Heart left ventricle (tissue), 16 donors: ENCODE data around the gene QRICH1. TPM values are rescaled to one million over a fixed set of nuclear protein-coding genes. Genes with fewer than 3 reads are reported as not detected.
"Not testable (repeated sequence)": the region's sequence is repeated elsewhere in the genome, so short reads cannot be mapped to it uniquely, and the experiment has no call there.

ENCODE experiments used
- ATAC-seq, 4 donors: fragments of 200-7000 bp; cut with Tn5 transposase; one replicate each; pipeline ENCODE4 v1.9.1; 2020 to 2022; ENCODE audit warnings: moderate library complexity in 4 of 4, mild to moderate bottlenecking in 3 of 4, moderate number of reproducible peaks in 1 of 4
- DNase-seq, 5 donors: peaks; one replicate each; pipeline ENCODE4 v3.0.0-alpha.2; 2020
- H3K27ac ChIP-seq, 12 donors: fragments of 200-600 bp; sonication (generic) in 4 of 12; one replicate each; pipeline versions ENCODE4 v1.5.0 to v1.8.0; 2016 to 2022; ENCODE audit warnings: mild to moderate bottlenecking in 2 of 12
- H3K27me3 ChIP-seq, 9 donors: fragments of 200-600 bp; sonication (generic) in 2 of 9; one replicate each; pipeline versions ENCODE4 v1.5.1 to v1.8.0; 2016 to 2022; ENCODE audit warnings: mild to moderate bottlenecking in 3 of 9
- H3K36me3 ChIP-seq, 9 donors: fragments of 200-600 bp; sonication (generic) in 2 of 9; one replicate each; pipeline versions ENCODE4 v1.5.0 to v1.8.0; 2018 to 2022; ENCODE audit warnings: mild to moderate bottlenecking in 2 of 9
- H3K4me1 ChIP-seq, 12 donors: fragments of 200-600 bp; sonication (generic) in 4 of 12; one replicate each; pipeline versions ENCODE4 v1.5.0 to v1.8.0; 2016 to 2022; ENCODE audit warnings: mild to moderate bottlenecking in 3 of 12
- H3K4me3 ChIP-seq, 12 donors: fragments of 200-600 bp; sonication (generic) in 4 of 12; one replicate each; pipeline versions ENCODE4 v1.5.0 to v1.8.0; 2017 to 2022; ENCODE audit warnings: mild to moderate bottlenecking in 9 of 12, moderate library complexity in 4 of 12
- H3K9me3 ChIP-seq, 12 donors: fragments of 200-600 bp; sonication (generic) in 4 of 12; one replicate each; pipeline versions ENCODE4 v1.5.0 to v1.8.0; 2016 to 2022; ENCODE audit warnings: mild to moderate bottlenecking in 1 of 12
- POLR2A ChIP-seq, 2 donors: fragments of 450-650 bp; IDR thresholded peaks; one replicate each; pipeline ENCODE4 v1.6.1; 2017; ENCODE audit warnings: antibody characterized with exemption in 2 of 2, mild to moderate bottlenecking in 2 of 2, moderate library complexity in 2 of 2
- WGBS, 4 donors: extraction: QIAGEN DNeasy Blood & Tissue Kit in 2 of 4; methylation state at CpG; one replicate each; pipeline versions ENCODE4 v1.1.5 to v1.1.7; 2013 to 2018; 5-methylcytosine and 5-hydroxymethylcytosine counted together
- intact Hi-C, 10 donors: fragments of 100-400 bp; cut with DNase I; formaldehyde crosslinking; loops; one replicate each; pipeline versions ENCODE4 v1.11.1 to v1.14.2; 2022
- polyA plus RNA-seq, 2 donors: library from polyadenylated mRNA; stranded (reverse); fragments of 200-250 nt; gene quantifications; one replicate each; pipeline ENCODE4 v1.2.3, GENCODE V29; 2013
- total RNA-seq, 9 donors: library from RNA; depleted of rRNA in 2 of 9; stranded (reverse); fragments of >200 nt in 2 of 9; fragmentation: NEBNext Ultra II Directional in 3 of 9; extraction: Animal tissue kit (Norgen Biotek cat#: 25700) in 3 of 9; gene quantifications; one replicate each; pipeline versions ENCODE4 v1.1.0 to v1.2.4, GENCODE V29; 2016 to 2023
- TF ChIP-seq, protein P1 (sequence below), 12 donors: fragments of 200-600 bp; sonication (generic) in 4 of 12; IDR thresholded peaks; one replicate each; pipeline versions ENCODE4 v1.5.0 to v1.8.0; 2018 to 2022; ENCODE audit warnings: antibody characterized with exemption in 12 of 12, mild to moderate bottlenecking in 5 of 12
- donor health status: ischemic (EF 13 %, LVEDD 7.1; RV severe dilation, severe dysfunction).
- donor health status: healthy with polysubstance abuse.
- donor health status: DM: no; HTN: yes; CAD: no.
- donor health status: DM: no; HTN: no; CAD: no.
- donor health status: ischemic (EF 25% LVEDD 6.9; RV normal size, moderate dysfunction).
- donor health status: ischemic (EF 25% LVEDD 5.7; RV mildly dilated, moderate dysfunction).
- donor health status: healthy.
- donor health status: DM: yes; HTN: yes; CAD: no.
- donor health status: ischemic (EF 35%, LVEDD 5.7; RV mildly dilated, moderate dysfunction).
- donor health status: nonischemic (EF 11% LVEDD 7.7; RV severe dilation, severe dysfunction).
- donor health status: DM: yes; HTN: yes; CAD: no.
- donor health status: PGD.
- donor health status: ischemic (EF 29% LVEDD 5.4; RV normal size, mild dysfunction).
- donor health status: nonischemic (EF 23%, LVEDD 6.1; RV moderate dilation, normal function).

The QRICH1 gene
- total and polyA plus RNA-seq, 11 donors: 20.0 to 91.6 (median 54.9) TPM

DNA sequence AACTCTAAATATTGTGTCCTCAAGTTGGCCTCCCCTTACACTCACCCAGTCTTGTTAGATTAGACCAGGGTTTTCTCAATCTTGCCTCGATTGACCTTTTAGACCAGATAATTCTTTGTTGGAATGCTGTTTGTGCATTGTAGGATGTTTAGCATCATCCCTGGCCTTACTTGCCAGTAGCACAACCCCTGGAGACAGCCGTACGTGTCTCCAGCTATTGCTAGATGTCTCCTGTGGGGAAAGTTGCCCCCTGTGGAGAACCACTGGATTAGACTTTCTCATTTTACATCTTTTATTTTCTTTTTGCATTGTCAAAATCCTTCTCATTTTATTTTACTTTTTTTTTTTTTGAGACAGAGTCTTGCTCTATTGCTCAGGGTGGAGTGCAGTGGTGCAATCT is 84.5 kb downstream of the QRICH1 start:
- H3K27ac ChIP-seq: no peak overlapping the region
- ATAC-seq: no peak
- no peak for TF ChIP-seq POLR2A (IDR thresholded peaks at IDR 0.05)
- TF ChIP-seq, protein P1, sequence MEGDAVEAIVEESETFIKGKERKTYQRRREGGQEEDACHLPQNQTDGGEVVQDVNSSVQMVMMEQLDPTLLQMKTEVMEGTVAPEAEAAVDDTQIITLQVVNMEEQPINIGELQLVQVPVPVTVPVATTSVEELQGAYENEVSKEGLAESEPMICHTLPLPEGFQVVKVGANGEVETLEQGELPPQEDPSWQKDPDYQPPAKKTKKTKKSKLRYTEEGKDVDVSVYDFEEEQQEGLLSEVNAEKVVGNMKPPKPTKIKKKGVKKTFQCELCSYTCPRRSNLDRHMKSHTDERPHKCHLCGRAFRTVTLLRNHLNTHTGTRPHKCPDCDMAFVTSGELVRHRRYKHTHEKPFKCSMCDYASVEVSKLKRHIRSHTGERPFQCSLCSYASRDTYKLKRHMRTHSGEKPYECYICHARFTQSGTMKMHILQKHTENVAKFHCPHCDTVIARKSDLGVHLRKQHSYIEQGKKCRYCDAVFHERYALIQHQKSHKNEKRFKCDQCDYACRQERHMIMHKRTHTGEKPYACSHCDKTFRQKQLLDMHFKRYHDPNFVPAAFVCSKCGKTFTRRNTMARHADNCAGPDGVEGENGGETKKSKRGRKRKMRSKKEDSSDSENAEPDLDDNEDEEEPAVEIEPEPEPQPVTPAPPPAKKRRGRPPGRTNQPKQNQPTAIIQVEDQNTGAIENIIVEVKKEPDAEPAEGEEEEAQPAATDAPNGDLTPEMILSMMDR (IDR thresholded peaks at IDR 0.05): no peak
- no peak for DNase-seq
- WGBS, 4 donors: 71 to 76% (median 73%) methylated on average over 3 of the region's 3 CpGs
- H3K4me3 ChIP-seq: no peak overlapping the region
- peaks cover 0 to 32% (median 16%) of the 10 kb centered on the region in 9 donors for H3K36me3 ChIP-seq
- H3K27me3 ChIP-seq: no peaks in the 10 kb centered on the region
- intact Hi-C loops: no loop called here
- H3K4me1 ChIP-seq: peaks cover 0 to 37% (median 23%) of the 10 kb centered on the region in 12 donors
- no peaks in the 10 kb centered on the region for H3K9me3 ChIP-seq

DNA sequence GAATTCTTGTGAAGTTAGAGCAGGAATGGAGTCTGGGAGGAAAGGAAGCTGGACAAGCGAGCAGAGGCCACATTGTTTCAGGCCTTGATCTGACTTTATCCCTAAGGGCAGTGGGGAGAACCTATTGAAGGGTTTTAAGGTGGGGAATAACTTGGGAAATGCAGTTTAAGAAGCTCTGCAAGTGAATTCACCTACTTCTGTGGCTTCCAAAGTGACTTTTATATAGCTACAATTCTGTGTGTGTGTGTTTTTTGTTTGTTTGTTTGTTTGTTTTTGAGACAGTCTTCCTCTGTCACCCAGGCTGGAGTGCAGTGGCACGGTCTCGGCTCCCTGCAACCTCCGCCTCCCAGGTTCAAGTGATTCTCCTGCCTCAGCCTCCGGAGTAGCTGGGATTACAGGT is 85.2 kb downstream of the QRICH1 start:
- H3K27ac ChIP-seq: peak overlapping the region in 9 of 12 donors; percentile 91 to 99 (median 96)
- 88 to 90% (median 89%) methylated on average over 5 of the region's 5 CpGs for WGBS, 4 donors
- intact Hi-C loops: not testable (repeated sequence)

DNA sequence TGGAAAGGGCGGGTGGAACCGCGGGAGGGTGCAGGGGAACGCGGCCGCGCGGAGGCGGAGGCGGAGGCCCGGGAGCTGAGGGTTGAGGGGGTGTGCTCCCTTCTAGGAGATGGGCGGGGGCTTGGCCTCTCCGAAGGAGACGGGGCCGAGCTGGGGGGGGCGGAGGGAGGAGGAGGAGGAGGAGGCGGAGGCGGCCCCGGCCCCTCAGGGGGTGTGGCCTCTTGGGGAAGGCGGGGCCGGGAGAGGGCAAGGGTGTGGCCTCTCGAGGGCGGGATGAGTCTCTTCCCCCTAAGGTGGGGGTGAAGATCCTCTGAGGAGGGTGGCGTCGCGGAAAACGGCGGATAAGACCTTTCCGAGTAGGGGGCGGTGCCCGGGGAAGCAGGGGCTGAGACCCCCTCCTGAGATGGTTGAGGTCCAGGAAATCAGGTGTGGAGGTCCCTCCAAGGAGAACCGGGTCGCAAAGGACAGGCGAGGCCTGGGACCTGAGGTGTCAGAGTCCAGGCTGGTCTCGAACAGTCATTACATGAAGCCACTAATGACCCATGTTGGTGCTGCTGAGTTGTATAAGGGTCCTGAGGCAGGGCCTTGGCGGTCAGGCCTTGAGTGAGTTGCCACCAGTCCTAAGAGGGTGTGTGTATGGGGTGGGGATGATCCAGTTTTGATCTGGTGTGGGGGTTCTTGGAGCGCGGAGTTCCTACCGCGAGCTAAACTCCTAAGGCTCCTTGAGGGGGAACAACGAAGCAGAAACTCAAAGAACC is 85.9 kb downstream of the QRICH1 start:
- ATAC-seq: peak; percentile 60 to 81 (median 80)
- DNase-seq: peak; percentile 89 to 95 (median 90)
- H3K36me3 ChIP-seq: peaks cover 0 to 23% (median 8%) of the 10 kb centered on the region in 9 donors
- H3K4me1 ChIP-seq: peaks cover 0 to 28% (median 20%) of the 10 kb centered on the region in 12 donors
- TF ChIP-seq, protein P1 (IDR thresholded peaks at IDR 0.05): no peak
- no peak for TF ChIP-seq POLR2A (IDR thresholded peaks at IDR 0.05)
- H3K9me3 ChIP-seq: no peaks in the 10 kb centered on the region
- peak overlapping the region; percentile 70 to 99 (median 94) for H3K27ac ChIP-seq
- intact Hi-C loops: no loop called here
- peak overlapping the region; percentile 62 to 94 (median 77) for H3K4me3 ChIP-seq
- H3K27me3 ChIP-seq: no peaks in the 10 kb centered on the region
- WGBS, 4 donors: 16 to 26% (median 21%) methylated on average over 27 to 41 of the region's 41 CpGs

More for the DNA sequence above, 85.2 kb downstream of the QRICH1 start:
- DNase-seq, ATAC-seq, H3K9me3 ChIP-seq, H3K27me3 ChIP-seq: not testable (repeated sequence)
- peak overlapping the region in 5 of 12 donors; percentile 62 to 91 (median 79) for H3K4me3 ChIP-seq
- H3K36me3 ChIP-seq: peaks cover 0 to 29% (median 8%) of the 10 kb centered on the region in 9 donors
- H3K4me1 ChIP-seq: peaks cover 0 to 35% (median 23%) of the 10 kb centered on the region in 12 donors

DNA sequence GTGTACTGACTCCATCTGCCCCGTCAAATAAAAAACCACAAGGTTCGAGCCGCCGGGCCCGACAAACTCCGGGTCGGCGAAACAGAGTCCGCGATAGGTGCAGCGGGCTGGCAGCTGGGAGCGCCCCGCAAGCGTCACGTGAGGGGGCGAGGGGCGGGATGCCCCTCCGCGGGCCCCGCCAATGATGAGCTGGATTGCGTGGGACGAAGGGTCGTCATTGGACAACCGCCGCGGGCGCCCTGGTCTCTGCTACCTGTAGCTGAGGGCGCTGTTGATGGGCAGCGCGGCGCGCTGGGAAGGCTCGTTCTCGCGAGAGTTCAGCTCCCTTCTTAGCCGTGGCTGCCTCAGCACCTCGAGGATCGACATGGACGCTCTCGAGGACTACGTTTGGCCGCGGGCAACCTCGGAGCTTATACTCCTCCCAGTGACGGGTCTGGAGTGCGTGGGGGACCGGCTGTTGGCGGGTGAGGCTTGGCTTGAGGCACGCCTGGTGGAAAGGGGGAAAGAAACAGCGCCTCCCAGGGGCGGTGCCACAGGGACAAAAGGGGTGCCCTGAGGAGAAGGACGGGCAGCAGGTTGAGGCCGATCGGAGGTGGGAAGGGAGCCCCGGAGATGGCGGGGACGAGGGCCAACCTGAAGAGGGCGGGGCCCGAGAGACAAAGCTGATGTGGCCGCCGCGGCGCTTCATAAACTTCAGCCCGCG is 86.7 kb downstream of the QRICH1 start, which contains the start of gene WDR6:
TSS of gene WDR6 (plus strand) at position 324 of the 703 bp plus-strand sequence. CDS start at position 365, 41 bp downstream.
- peak in 1 of 2 donors; percentile 77 for TF ChIP-seq POLR2A (IDR thresholded peaks at IDR 0.05)
- TF ChIP-seq, protein P1 (IDR thresholded peaks at IDR 0.05): peak in 10 of 12 donors; percentile 36 to 70 (median 50)
- Histone ChIP-seq H3K9me3 (no peaks in the 10 kb centered on the region), H3K27ac (peak within 1 kb of the TSS; percentile 70 to 99 (median 94)), H3K4me1 (peaks cover 0 to 21% (median 16%) of the 10 kb centered on the region in 12 donors), H3K27me3 (no peaks in the 10 kb centered on the region), H3K36me3 (peaks cover 0 to 15% (median 6%) of the 10 kb centered on the region in 9 donors), H3K4me3 (peak within 1 kb of the TSS; percentile 62 to 94 (median 77))
- DNase-seq (peak; percentile 95 to 98 (median 98)), ATAC-seq (peak; percentile 90 to 94 (median 92))
- WGBS, 4 donors: 0% methylated on average over 39 to 65 of the region's 65 CpGs
- intact Hi-C loops: no loop called here
